ENCODE data around the gene CACNA1A.
"Not testable (repeated sequence)": the region's sequence is repeated elsewhere in the genome, so short reads cannot be mapped to it uniquely, and the experiment has no call there.

CACNA1A gene

GRCh38 chr19:13267889-13268288 lies 238.4 kb downstream of the CACNA1A start:
- no peak for DNase-seq

DNA sequence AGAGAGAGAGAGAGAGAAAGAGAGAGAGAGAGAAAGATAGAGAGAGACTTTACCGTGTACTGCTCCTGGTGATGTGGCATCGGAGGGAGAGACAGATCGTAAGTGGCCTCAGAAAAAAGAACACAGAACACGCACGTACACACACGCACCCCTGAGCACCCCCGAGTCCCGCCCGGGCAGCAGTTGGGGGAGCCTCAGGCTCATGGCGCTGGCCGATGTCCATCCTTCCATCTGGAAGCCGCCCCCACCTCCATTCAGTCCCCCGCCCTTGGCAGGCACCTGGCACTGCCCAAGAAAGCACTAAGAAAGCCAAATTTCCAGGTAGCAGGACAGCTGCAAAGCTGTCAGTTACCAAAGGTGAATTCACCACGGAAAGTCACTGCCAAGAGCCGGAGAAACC lies 239.1 kb downstream of the CACNA1A start:
- no peak for DNase-seq

GRCh38 chr19:13262450-13262849 lies 243.8 kb downstream of the CACNA1A start:
- peak; percentile 8 for DNase-seq

GRCh38 chr19:13260883-13261653 lies 245.2 kb downstream of the CACNA1A start:
- DNase-seq = no peak

- DNase-seq = no peak
These were observed 249.4 kb downstream of the CACNA1A start for GRCh38 chr19:13256918-13257317.

DNA sequence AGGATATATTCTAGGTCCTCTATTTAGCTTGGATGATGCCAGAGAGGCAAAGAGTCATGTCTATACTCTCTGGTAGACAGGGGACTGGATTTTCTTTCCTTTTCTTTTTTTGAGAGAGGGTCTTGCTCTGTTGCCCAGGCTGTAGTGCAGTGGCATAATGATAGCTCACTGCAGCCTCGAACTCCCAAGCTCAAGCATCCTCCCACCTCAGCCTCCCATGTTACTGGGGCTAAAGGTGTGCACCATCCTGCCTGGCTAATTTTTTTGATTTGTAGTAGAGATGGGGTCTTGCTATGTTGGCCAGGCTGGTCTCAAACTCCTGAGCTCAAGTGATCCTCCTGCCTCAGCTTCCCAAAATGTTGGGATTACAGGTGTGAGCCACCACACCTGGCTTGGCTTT lies 249.9 kb downstream of the CACNA1A start:
- not testable (repeated sequence) for DNase-seq

- no peak for DNase-seq
These were observed 250.6 kb downstream of the CACNA1A start for GRCh38 chr19:13255719-13256059.

DNA sequence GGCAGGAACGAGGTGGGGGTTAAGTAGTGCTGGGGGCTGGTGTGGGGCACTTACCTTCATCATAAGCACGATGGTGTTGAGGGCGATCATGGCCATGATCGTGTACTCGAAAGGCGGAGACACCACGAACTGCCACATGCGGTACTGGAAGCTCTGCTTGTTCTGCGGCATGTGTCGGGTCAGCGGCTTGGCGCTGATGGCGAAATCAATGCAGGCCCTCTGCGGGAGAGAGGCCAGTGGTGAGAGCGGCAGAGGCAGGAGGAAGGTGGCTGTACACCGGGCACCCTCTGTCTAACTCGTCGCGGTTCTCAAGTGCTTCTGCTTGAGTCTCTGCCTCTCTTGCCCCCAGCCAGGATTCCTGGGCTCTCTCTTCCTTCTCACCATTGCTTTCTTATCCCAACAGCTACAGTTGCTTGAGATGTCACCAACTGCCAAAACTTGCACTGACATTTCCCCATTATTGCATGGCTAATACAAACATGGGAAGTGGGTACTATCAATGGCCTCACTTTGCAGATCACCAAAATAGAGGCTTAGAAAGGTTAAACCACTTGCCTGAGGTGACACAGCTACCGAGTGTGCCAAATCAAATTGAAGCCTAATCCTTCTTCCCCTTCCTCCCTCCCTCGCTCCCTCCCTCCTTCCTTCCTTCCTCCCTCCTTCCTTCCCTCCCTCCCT lies 251.1 kb downstream of the CACNA1A start:
- no peak for DNase-seq

- DNase-seq = no peak
These were observed 253.5 kb downstream of the CACNA1A start for GRCh38 chr19:13252569-13253335.

- no peak for DNase-seq
These were observed 261.4 kb downstream of the CACNA1A start for GRCh38 chr19:13244920-13245319.

DNA sequence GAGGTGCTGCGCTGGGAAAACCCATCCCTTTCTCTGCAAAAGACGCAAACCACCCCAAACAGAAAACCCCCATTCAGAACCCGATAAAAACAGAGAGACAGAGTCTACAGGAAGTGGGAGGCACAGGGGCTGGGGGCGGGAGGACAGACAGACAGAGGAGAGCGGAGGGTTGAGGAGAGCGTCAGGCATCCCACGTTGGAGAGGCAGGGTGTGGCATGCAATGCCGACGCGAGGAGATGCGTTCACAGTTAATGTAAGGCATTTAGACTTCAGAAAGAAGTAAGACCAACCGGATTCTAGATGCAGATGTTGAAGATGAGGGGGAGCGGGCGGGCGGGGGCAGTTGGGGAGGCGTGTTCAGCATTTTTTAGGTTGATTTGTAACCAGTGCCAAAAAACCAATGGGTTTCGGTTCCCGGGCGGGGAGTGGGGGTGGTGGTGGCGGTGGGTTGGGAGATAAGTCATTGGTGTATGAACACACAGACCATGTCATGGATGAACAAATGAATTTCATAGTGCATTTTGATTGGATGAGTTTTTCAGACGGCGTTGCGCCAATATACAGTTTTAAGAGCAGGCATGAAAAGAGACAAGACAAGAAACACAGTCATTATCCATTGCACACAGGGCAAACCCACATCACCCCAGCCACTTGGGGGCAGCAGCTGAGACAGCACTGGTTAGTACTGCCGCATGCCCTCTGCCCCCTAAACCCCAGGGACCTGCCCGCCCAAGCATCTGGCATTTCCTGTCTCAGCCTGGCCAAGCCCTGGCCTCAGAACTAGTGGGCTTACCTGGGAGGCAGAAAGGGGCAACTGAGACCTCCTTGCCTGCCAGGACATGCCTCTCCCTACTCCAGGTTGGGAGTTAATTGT lies 264.8 kb downstream of the CACNA1A start:
- DNase-seq = no peak

- no peak for DNase-seq
These were observed 265.8 kb downstream of the CACNA1A start for GRCh38 chr19:13240312-13241022.

DNA sequence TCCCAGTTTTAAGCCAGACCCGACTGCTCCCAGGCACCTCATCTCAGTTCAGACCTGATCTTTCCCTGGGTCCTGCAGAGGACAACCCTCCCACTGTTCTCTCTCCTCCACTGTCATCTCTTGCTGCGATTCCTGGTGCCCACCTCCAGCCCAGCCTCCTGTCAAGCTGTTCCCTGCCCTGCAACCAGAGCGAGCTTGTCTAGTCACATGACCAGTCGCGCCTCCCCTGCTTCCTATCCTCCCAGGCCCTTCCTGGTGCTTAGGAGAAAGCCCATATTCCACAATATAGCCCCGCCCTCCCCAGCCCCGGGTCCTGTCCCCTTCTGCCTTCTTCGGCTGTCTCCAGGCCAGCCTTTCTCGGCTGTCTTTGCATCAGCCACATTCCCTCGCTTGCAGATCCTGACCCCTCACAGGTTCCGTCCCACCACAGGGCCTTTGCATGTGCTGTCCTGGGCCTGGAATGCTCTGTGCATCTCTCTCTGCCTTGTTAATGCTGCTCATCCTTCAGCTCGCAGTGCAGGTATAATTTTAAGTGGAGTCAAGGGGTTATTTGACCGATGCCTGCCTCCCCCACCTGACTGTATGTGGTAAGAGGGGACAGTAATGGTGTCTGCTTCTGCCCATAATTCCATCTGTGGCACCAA lies 267.3 kb downstream of the CACNA1A start:
- DNase-seq = no peak

GRCh38 chr19:13234518-13234917 lies 271.8 kb downstream of the CACNA1A start:
- DNase-seq = peak; percentile 31

- no peak for DNase-seq
These were observed 274.6 kb downstream of the CACNA1A start for GRCh38 chr19:13231663-13232062.

DNA sequence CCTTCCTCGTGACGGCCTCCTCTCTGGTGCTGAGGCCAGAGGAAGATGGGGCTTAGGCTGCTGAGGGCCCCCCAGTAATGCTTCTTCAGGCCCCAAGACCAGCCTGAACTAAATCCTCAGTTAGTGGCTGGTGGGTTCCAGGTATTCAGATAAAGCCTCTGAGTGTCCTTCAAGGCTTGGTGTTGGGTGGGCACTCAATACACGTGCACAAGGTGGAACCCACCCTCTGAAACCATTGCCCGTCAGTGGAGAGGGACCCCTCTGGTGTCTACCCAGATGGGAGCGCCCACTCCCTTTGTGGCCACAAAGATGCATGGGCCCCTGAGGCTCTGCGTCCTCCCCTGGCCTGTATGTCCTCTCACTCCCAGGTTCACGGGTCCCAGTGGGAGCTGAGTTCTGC lies 277.0 kb downstream of the CACNA1A start:
- DNase-seq = no peak

GRCh38 chr19:13228561-13228960 lies 277.7 kb downstream of the CACNA1A start:
- DNase-seq = no peak

DNA sequence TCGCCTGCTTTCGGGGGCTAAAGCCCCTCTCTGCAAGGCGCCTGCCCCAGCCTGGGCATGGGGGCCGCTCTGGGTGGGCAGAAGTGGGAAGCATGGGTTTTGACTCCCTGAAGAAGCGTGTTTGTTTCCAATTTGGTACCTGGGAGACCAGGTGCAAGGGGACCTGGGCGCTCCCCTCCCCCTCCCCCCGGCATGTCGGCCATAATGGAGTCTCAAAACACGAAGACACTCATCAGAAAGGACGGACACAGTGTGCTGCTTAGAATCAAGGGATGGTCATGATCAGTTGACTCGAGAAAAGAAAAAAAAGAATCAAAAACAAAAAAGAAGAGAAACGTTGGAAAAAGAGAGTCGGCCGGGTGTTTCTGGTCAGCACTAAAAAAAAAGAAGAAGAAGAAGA lies 279.3 kb downstream of the CACNA1A start:
- DNase-seq = no peak

GRCh38 chr19:13225973-13226865 lies 280.1 kb downstream of the CACNA1A start:
- no peak for DNase-seq

DNA sequence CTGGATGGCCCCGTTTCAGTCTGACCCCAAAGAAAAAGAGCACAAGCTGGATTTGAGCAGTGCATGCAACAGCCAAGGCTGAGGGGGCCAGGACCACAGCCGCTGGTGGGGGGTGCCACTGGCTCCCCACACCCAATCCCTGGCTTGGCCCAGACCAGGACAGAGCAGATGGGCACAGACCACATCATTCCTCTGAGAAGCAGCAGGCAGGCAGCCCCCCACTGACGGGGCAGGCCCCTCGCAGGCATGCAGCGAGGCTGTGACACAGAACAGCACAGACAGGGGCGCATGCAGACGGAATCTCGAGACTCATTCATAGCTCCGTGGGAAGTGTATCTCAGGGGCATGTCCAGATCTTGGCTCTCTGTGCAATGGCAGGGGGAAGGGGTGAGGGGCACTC lies 281.2 kb downstream of the CACNA1A start:
- DNase-seq = no peak

GRCh38 chr19:13220847-13221246 lies 285.4 kb downstream of the CACNA1A start:
- no peak for DNase-seq

Data from GF-D8 (cell line).